Measurements from ENCODE around the gene MELK. TPM values are rescaled to one million over a fixed set of nuclear protein-coding genes. Genes with fewer than 3 reads are reported as not detected.
"Not testable (repeated sequence)": the region's sequence is repeated elsewhere in the genome, so short reads cannot be mapped to it uniquely, and the experiment has no call there.

Gene MELK
- under 1 TPM in 1 of 4 donors, not detected in 3; 0.29 TPM for total RNA-seq

- DNase-seq (peak; percentile 24 to 62), ATAC-seq (peak; percentile 89)
- in situ Hi-C loops (cut with MboI; ENCODE audit: low sequenced_read_pairs in 4 of 4) = no loop called here
- H3K4me3 ChIP-seq = peak within 1 kb of the TSS; percentile 80 to 88 (median 84)
- peak within 1 kb of the TSS; percentile 64 to 81 (median 74) for H3K27ac ChIP-seq
- no peaks in the 10 kb centered on the region for H3K27me3 ChIP-seq
- no peaks in the 10 kb centered on the region for H3K36me3 ChIP-seq
- H3K9me3 ChIP-seq = no peaks in the 10 kb centered on the region
- peaks cover 8 to 9% of the 10 kb centered on the region in 2 donors for H3K4me1 ChIP-seq
- TF ChIP-seq, protein P1, sequence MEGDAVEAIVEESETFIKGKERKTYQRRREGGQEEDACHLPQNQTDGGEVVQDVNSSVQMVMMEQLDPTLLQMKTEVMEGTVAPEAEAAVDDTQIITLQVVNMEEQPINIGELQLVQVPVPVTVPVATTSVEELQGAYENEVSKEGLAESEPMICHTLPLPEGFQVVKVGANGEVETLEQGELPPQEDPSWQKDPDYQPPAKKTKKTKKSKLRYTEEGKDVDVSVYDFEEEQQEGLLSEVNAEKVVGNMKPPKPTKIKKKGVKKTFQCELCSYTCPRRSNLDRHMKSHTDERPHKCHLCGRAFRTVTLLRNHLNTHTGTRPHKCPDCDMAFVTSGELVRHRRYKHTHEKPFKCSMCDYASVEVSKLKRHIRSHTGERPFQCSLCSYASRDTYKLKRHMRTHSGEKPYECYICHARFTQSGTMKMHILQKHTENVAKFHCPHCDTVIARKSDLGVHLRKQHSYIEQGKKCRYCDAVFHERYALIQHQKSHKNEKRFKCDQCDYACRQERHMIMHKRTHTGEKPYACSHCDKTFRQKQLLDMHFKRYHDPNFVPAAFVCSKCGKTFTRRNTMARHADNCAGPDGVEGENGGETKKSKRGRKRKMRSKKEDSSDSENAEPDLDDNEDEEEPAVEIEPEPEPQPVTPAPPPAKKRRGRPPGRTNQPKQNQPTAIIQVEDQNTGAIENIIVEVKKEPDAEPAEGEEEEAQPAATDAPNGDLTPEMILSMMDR (IDR thresholded peaks at IDR 0.05 in 4 of 5, conservative IDR thresholded peaks at IDR 0.05 in 1 of 5) = no peak
- peak in 1 of 2 donors; percentile 26 for TF ChIP-seq POLR2A (IDR thresholded peaks at IDR 0.05)
- intact Hi-C loops (cut with DNase I; ENCODE audit: low total_unique reads) = loop anchor here (5.0 kb wide), 1 partner anchor 70 kb away; no protein-coding TSS in a partner anchor
Measured at GRCh38 chr9:36572515-36573418, at the start of gene MELK. Gene MELK, plus strand, starts transcription at chr9:36572895. Its CDS starts 8,787 bp downstream, at chr9:36581682.

DNA sequence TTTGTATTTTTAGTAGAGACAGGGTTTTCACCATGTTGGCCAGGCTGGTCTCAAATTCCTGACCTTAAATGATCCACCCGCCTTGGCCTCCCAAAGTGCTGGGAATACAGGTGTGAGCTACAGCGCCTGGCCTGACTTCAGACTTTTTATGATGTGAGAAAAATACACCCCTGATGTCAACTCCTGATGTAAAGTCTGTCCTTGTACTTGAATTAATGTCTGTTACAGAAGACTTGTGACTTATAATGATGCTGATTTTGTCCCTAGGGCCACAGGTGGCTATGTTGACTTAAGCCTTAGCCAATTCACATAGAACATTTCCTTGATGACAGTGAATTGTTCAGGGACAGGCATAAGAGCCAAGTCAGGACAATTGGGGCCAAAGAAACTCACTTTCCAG, 42.5 kb upstream of the MELK start:
- Histone ChIP-seq H3K9me3 (no peaks in the 10 kb centered on the region), H3K4me3 (no peak overlapping the region), H3K27ac (no peak overlapping the region), H3K36me3 (no peaks in the 10 kb centered on the region), H3K27me3 (no peaks in the 10 kb centered on the region), H3K4me1 (no peaks in the 10 kb centered on the region)
- TF ChIP-seq, protein P1 (IDR thresholded peaks at IDR 0.05 in 4 of 5, conservative IDR thresholded peaks at IDR 0.05 in 1 of 5) = no peak
- no peak for TF ChIP-seq POLR2A (IDR thresholded peaks at IDR 0.05)
- in situ Hi-C loops (cut with MboI; ENCODE audit: low sequenced_read_pairs in 4 of 4) (no loop called here), intact Hi-C loops (cut with DNase I; ENCODE audit: low total_unique reads) (no loop called here)
- ATAC-seq (no peak), DNase-seq (no peak)

DNA sequence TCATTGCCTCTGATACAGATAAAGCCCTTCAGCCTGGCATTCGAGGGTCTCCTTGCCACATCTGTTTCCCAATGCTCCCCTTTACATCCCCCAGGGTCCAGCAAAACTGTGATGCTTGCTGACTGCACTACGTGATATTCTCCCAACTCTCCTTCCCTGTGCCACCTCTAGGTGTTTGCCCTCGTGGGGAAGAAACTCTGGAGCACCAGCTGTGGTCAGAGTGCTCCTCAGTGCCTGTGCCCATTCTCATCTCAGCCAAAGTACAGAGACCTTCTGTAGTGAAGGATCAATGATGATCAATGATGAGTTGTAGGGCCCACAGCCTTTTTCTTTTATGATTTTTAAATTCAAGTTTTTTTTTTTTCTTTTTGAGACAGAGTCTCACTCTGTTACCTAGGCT, 40.3 kb upstream of the MELK start:
- H3K9me3 ChIP-seq = no peaks in the 10 kb centered on the region
- no peaks in the 10 kb centered on the region for H3K27me3 ChIP-seq
- in situ Hi-C loops (cut with MboI; ENCODE audit: low sequenced_read_pairs in 4 of 4) (no loop called here), intact Hi-C loops (cut with DNase I; ENCODE audit: low total_unique reads) (no loop called here)
- H3K27ac ChIP-seq = no peak overlapping the region
- no peak overlapping the region for H3K4me3 ChIP-seq
- DNase-seq (no peak), ATAC-seq (no peak)
- TF ChIP-seq, protein P1 (IDR thresholded peaks at IDR 0.05 in 4 of 5, conservative IDR thresholded peaks at IDR 0.05 in 1 of 5) = no peak
- TF ChIP-seq POLR2A (IDR thresholded peaks at IDR 0.05) = no peak
- H3K4me1 ChIP-seq = no peaks in the 10 kb centered on the region
- no peaks in the 10 kb centered on the region for H3K36me3 ChIP-seq

DNA sequence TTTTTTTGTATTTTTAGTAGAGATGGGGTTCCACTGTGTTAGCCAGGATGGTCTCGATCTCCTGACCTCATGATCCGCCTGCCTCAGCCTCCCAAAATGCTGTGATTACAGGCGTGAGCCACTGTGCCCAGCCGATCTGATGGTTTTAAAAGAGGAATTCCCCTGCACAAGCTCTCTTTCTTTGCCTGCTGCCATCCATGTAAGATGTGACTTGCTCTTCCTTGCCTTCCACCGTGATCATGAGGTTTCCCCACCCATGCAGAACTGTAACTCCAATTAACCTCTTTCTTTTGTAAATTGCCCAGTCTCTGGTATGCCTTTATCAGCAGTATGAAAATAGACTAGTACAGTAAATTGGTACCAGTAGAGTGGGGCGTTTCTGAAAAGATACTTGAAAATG, 39.0 kb upstream of the MELK start:
- H3K36me3 ChIP-seq; H3K27me3 ChIP-seq; H3K9me3 ChIP-seq; H3K27ac ChIP-seq; intact Hi-C loops (cut with DNase I; ENCODE audit: low total_unique reads); ATAC-seq; H3K4me1 ChIP-seq; DNase-seq; in situ Hi-C loops (cut with MboI; ENCODE audit: low sequenced_read_pairs in 4 of 4); H3K4me3 ChIP-seq: not testable (repeated sequence)

DNA sequence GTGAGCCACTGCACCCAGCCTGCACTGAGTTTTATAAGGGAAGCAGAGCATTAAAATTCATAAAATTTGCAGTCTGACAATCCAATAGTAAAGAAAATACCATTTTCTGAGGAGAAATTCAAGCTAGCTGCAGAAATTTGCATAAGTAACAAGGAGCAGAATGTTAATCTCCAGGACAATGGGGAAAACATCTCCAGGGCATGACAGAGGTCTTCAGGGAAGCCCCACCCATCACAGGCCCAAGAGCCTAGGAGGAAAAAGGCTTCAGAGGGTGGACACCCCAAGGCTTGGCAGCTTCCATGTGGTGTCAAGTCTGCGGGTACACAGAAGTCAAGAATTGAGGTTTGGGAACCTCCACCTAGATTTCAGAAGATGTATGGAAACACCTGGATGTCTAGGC, 37.6 kb upstream of the MELK start:
- Histone ChIP-seq H3K27me3 (no peaks in the 10 kb centered on the region), H3K4me1 (no peaks in the 10 kb centered on the region), H3K27ac (no peak overlapping the region), H3K36me3 (no peaks in the 10 kb centered on the region), H3K9me3 (no peaks in the 10 kb centered on the region), H3K4me3 (no peak overlapping the region)
- ATAC-seq (no peak), DNase-seq (no peak)
- TF ChIP-seq POLR2A (IDR thresholded peaks at IDR 0.05) = no peak
- TF ChIP-seq, protein P1 (IDR thresholded peaks at IDR 0.05 in 4 of 5, conservative IDR thresholded peaks at IDR 0.05 in 1 of 5) = no peak
- in situ Hi-C loops (cut with MboI; ENCODE audit: low sequenced_read_pairs in 4 of 4) = no loop called here
- intact Hi-C loops (cut with DNase I; ENCODE audit: low total_unique reads) = no loop called here

Data from gastrocnemius medialis (tissue), 4 donors.